NCI-H2171 (cell line): ENCODE measurements around the gene TRHDE.
A peak's percentile ranks its signal among the peaks of the same experiment; 100 is the strongest.

Source experiments
- DNase-seq: peaks from one replicate; lab custom pipeline; 2025; lab: John Stamatoyannopoulos, UW

TRHDE gene

DNA sequence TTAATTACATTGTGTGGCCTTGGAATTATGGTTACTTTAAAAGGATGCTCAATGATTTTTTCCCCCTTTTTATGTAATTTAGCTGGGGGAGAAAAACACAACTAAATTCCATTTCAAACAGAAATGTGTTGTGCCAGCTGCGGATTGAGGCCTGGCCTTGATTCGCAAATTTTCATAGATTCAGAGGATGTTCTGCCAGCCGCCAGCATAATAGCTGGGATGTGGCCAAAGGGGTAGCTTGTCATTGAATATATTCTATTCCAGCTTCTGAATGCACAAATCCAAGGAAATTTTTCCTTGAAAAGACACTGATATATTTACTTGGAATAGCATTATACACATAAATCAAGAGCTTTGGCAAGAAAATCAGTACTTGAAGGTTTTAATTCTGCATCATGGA is 43.7 kb downstream of the TRHDE start:
- no peak for DNase-seq

DNA sequence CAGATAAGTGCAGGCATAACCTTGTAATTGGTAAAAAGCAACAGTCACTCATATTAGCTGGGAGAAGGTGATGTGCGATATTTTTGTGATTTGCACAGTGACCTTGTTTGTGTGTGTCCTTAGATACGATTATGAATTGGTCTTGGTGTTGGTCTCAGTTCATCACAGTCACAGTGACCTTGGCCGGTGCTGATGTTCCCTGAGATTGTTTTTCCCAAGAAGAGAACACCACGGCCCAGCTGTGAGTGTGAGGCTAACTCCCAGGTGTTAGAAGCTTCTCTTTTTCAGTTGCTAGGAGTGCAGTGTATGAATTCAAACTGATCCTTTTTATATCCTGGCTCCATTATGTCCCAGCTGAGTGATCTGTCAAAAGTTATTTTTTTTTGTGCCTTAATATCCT is 46.2 kb downstream of the TRHDE start:
- no peak for DNase-seq

DNA sequence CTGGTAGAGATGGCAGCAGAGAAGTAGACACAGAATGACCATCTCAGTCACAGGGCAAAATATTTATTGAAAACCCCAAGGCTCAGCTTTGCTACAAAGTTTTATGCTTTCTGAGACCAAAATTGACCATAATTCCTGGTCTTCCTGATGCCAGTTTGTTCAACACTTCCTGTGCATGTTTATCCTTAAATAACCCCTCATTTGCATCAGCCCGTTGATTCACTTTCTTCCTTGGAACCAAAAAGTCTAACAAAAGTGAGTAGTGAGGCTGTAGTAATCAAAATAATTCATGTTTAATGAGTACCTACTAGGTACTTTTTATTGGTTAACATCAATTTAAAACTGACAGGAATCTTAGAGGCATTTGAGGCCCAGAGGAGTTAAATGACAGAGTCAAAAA is 51.7 kb downstream of the TRHDE start:
- DNase-seq, result no peak

DNA sequence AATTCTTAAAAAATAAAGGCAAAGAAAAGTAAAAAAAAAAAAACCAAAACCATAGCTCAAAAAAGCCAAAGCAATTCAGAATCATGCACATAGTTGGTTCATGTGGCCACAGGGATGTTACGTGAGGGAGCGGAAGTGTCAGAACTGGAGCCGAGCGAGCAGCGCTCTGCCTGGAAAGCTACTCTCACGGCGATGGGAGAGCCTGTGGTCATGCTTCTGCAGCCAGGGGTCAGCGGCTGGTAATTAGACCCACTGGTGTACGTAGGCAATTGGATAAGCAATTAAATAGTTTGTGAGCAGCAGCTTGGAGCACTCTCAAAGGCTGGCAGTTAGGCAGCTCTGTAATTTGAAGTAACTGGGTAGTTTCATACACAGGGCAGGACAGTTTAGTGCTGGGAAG is 58.1 kb downstream of the TRHDE start:
- DNase-seq, result no peak

DNA sequence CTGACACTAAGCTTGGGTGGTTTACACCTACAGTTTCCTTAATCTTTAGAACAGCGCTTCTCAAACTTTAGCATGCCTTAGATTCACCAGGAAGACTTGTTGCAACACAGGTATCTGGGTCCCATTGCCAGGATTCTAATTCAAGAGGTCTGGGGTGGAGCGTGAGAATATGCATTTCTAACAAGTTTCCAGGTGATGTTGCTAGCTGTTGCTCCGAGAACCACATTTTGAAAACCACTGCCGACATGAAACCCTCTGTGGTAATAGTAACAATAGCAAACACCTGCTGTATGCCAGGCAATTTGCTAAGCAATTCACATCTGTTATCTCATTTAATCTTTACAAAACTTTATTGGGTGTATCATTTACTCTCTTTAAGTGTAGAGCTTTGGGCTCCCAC is 58.6 kb downstream of the TRHDE start:
- DNase-seq, result no peak

DNA sequence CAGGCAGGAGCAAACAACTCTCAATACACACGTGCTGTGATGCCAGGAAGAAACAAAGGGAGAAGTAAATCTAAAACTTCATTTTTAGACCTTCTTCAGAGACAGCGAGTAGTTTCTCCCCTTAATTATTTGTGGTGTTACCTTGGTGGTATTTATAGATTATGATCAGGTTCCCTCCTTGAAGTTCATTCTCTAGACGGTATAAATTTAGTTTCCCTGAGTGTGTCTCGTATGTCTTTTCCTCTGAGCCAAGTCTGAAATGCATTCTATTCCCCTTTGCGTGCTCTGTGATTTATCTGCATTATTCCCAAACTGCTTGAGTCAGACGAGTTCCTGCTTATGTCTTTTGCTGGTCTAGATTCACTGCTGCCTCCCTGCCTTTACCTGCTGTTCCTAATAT is 65.2 kb downstream of the TRHDE start:
- no peak for DNase-seq

DNA sequence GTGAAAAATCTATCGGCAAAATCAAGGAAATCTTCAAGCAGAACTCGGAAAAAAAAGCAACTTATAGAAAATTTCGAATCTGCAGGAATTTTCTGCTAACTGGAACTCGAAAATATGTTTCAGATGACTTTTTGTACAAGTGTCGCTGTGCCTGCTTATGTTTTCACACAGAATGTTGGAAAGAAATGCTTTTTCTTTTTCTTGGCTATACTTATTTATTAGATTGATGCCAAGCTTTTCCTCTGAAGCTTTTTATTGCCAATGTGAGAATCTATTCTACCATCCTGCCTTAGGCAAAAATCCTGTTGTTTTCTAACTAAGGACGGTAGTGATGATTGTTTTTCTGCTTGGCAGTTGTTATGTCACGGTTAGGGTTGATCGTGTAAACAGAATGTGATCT is 65.8 kb downstream of the TRHDE start:
- DNase-seq, result no peak

DNA sequence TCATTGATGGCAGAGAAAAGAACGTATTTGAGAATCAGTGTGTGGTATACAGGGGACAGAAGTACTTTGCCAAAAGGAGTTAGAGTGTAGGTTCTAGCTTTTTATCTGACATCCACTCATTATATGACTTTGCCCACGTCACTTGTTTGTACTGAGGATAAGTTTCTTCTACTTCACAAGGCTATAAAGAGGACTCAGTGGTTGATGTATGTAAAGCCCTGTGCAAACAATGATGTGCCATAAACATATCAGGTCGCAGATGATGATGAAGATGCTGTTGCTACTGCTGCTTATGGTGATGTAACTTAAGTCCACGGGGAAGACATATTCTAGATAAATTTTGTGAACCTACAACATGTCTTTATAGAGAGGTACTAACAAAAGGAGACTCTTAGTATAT is 66.3 kb downstream of the TRHDE start:
- DNase-seq, result no peak

DNA sequence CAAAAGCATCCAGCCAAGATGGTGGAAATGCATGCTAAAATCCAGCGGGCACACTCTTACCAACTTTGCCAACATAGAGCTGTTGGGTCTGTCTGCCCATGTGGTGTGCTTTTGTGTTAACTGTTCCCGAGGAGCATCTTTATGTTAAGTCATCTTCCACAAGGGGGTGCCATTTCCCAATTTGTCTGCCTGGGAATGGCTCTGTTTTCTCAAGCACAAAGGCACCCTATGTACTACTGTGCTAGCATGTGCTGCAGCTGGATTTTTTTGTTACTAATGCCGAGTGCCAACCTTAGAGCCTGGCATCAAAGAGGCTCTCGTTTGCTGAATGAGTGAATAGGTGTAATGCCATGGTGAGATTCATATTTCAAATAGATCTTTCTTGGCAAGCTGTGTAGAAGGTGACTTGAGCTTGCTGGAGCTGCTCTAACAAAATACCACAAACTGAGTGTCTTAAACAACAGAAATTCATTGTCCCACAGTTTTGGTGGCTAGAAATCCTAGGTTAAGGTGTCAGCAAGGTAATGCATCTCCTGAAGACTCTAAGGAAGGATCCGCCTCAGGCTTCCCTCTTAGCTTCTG is 74.3 kb downstream of the TRHDE start:
- peak; percentile 63 for DNase-seq

DNA sequence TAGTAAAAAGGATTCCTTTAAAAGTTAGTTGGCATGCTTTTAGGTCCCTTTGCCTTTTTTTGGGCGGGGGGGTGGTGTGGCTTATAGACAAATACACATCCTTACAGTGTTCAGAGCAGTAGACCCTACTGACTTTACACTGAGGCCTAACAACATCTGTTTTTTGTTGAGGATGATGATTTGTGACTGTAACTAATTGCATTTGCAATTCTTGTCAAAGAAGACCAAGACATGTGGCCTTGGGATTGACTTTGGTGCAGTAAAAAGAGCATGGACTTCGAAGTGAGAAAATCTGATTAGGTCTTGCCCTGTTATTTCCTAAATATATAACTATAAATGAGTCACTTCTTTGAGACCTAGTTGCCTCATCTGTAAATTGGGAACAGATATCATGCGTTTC is 77.3 kb downstream of the TRHDE start:
- DNase-seq, result no peak

DNA sequence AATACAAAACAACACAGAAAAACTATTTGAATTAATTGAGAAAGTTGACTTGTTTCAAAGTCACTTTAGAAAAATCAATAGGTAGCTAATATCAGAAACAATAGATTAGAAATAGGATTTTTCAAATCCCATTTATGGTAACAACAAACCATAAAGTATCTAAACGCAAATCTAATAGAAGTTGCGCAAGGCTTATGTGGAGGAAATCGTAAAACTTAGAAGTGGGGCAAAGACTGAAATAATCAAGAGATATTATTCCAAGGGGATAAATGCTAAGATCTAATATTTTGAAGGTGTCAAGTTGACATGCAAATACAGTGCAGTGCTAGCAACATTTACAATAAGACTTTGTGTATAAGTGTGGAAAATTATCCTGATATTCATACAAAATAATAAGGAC is 87.2 kb downstream of the TRHDE start:
- DNase-seq, result no peak

DNA sequence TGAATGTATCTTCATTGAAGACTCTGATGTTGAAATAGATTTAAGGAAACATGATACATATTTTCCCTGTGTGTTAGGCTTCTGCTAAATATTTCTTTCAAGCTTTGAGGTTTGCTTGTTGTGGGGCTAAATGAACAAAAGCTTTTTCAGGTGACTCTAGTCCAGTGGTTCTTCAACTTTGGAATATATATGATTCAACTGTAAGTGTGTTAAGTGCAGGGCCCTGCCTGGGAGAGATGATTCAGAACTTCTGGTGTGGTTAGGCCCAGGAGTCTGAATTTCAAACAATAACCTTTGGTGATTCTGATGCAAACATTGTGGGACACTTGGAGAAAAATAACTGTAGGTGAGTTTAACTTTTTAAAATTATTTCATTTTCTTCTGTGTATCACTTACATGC is 93.0 kb downstream of the TRHDE start:
- DNase-seq, result no peak

DNA sequence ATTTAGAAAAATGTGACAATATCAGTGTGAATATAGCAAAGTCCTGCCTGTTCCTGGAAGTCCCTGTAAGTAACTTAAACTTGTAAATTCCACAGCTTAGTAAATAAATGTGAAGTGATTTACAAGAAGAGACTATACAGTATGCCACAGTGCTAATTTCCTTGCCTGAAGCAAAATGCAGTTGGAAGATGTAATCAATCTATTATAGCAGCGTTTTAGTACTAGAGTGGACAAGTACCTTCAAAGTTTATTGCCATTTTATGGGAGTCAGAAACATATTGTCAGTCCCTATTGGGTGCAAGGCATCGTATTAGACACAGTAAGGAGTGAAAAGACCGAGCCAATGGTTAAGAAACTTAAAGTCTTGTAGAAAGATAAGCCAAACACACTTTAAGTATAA is 94.1 kb downstream of the TRHDE start:
- no peak for DNase-seq

DNA sequence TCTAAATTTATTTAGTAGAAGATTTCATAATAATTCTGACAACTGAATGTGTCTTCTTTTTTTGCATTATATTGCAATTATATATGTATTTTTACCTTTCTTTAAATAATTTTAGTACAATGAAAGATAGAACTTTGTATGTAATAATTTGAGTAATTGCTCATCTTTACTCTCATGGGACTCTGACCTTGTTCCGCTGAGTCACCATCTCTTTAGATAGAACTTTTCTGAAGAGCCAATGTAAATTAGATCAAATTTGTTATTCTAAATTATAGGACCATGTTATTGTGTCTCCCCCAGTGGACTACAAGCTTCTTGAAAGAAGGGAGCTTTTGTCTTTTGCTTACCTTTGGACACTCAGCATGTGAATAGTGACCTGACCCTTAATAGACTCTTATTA is 96.1 kb downstream of the TRHDE start:
- no peak for DNase-seq

DNA sequence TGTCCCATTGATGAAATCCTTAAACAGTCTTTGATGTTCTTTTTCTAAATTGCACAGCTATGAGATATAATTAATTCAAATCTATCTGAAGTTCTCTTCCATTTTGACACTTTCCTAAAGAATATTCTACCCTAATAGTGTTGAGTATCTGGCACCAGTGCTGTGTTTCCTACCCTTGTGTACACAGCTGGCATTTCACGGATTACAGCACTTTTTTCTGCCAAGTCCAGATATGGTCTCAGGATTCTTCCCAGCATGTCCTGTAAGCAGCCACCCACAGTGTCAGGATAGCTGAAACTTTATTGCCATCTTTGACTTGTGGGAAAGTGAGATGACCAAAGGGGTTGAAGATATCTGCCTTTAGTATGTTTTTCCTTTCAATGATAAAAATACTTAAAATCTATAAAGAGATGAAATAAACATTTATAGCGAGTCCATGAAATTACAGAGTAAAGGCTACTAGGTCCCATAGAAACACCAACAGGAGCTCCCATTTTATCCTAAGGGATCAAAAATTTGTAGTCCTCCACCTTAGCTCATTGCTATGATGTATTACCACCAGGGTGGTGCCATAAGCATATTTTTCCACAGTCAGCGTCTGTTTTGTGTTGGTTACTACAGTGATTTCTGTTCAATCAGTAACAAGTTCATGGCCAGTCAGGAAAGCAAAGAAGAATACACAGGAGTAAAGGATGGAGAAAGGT is 96.7 kb downstream of the TRHDE start:
- DNase-seq, result no peak

DNA sequence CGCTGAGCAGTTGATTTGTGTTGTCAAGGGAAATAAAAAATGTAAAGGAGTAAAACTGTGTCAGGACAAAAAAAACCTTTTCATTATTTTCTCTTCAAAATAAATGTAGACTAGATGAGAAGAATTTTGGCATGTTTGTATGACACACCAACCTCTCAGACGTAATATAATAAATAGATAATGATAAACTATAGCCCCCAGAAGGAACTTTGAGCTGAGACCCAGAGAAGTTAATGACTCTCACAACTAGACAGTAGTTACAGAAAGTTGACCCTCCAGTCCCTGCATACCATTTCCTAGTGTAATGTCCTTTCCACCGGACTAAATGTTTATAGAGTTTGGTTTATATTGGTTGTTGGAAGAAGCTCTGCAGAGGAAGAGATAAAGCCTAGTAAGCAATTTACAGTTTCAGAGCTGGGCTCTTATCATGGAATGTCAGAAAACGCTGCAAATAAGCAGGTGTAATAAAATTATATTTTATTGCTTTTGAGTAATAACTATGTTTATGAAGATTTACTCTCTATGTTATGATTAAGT is 97.3 kb downstream of the TRHDE start:
- DNase-seq, result no peak

DNA sequence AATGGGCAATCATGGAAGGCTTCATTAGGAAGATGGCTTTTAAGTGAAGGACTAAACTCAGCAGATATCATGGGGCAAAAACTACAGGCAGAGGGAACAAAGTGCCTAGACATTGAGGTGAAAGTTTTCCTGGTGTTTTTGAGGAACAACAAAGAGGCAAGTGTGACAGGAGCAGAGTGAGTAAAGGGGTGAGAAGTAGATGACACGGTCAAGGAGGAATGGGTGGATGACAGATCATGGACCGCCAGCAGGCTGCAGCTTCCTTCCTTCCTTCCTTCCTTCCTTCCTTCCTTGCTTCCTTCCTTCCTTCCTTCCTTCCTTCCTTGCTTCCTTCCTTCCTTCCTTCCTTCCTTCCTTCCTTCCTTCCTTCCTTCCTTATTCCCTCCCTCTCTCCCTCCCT is 108.3 kb downstream of the TRHDE start:
- no peak for DNase-seq

DNA sequence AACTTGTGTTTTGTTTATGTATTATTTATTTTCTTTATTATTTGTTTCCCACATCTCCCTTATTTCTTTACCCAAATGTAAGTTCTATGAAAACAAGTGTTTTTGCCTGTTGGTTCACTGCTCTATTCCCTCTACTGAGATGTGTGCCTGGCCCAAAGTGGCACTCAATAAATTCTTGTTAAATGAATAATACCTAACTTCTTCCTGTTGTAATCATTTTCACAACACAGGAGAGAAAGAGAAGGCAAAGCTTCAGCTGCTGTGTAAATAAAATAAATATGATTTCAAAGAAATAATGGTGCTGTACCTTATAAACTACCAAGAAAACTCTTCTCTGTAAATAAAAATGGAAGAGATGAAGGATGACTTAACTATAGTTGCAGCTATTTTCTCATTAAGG is 116.2 kb downstream of the TRHDE start:
- no peak for DNase-seq

DNA sequence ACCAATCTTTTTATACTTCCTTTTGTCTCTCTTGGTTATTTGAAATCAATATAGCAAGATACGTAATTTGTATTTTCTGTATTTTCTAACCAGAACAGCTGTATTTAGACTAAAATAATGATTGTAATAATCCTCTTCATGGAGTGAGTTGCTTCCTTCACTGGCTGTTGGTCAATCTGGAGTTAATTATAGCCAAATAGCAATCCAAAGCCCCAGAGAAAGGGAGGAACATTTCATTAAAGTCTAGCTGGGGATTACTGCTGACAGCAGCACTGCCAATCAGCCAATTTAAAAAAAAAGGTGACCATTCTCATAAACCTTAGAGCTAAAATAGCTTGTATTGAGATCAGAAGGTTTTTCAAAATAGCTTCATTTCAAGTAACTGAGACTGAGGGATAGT is 118.0 kb downstream of the TRHDE start:
- no peak for DNase-seq

DNA sequence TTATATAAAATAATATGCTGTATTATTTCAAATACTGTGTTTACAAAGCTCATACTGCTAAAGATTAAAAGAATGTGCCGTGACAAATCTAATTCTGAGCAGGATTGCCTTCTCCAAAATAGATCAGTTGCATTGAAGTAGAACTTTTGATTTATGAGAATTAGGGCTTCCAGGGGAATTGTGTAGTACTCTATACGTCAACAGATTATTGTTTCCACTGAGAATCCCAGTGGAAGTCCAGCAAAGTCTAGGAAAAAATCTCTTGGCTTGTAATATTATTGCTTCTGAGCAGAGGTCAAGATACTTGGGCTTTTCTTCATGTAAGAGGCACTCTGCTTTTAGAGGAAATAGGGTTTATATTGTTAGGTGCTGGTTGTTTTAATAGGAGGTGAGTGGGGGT is 133.9 kb downstream of the TRHDE start:
- no peak for DNase-seq

DNA sequence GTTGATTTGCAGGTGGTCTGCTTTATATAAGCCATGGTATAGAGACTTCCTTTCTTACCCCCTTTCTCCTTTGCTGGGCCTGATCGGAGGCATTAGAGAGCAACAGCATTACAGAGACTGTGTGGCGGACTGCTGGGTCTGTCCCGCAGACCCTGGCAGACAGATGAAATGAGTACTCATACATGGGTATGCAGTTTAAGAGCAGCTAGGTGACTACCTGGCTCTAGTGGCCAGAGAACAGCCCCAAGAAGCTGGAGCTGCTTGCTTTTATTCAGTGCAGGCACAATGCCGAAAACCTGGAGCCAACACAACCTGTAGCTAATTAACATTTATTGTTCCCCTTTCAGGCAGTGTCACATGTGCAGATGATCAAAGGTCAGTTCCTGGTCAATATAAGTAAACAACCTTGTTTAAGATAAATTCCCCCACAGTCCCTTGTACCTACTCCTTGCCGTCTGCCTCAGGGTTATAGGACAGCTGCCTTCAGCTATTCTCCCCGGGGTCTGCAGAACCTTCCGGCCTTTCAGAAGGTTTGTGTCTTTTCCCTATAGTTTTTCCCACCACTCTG is 160.0 kb downstream of the TRHDE start:
- no peak for DNase-seq

DNA sequence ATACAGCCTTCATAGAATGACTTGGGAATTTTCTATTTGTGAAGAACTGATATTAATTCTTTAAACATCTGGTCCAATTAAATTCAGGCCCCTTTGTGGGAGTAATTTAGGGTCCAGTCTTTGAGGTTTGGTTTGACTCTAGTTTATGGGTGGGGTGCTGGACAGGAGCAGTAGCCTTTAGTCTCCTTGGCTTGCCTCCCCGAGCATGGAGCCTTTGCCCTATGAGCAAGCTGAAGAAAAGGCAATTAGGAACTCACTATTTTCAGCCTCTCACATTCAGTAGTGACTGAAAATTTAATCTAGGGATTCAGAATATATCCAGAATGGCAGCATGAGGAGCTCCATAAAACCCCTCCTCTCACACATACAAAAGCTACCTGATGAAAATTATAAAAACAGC is 161.1 kb downstream of the TRHDE start:
- DNase-seq, result no peak

DNA sequence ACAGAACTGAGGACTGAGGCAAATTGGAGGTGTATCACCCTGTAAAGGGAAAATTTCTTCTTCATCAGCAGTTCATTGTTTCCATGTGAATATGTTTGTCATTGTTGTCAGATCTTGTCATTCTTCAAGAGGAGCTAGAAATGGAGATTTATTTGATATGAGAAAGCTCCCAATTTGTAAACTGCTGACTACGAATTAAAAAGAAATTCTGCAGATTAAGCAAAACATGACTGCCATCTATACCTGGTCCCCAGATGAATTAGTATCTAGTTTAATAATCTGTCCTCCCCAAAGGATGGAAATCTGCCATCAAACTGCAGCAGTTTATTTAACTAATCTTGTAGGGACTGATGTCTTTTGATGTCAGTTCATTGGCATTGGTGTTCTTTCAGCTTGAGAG is 162.8 kb downstream of the TRHDE start:
- DNase-seq, result no peak

DNA sequence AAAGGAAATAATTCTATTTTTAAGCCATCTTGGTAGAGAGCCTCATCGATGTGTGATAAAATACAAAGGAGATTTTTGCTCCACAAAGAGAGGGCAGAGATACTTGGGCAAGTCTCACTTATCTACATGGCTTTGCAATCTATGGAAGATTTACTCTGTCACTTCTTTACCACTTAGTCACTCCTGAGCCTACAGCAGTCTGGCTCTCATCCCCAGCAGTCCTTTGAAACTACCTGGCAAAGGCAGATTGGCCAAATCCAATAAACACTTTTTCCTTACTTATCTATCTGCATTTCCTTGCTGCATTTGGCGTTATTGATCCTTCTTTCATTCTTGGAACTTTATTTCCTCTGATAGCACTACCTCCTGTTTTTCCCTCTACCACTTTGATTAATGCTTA is 170.0 kb downstream of the TRHDE start:
- DNase-seq, result no peak
